HCT116 (cell line): ENCODE results near the gene CIZ1. TPM values are rescaled to one million over a fixed set of nuclear protein-coding genes. Genes with fewer than 3 reads are reported as not detected.

Source experiments
- ATAC-seq: fragments of 200-7000 bp; cut with Tn5 transposase; 2 replicates; pipeline ENCODE4 v1.9.1; 2020; ENCODE audit warnings: mild to moderate bottlenecking, moderate library complexity
- BruUV-seq: library from RNA; stranded (reverse); fragments of 400-500 nt; replicated peaks from 2 replicates; lab custom pipeline; 2021; lab: Mats Ljungman, UMichigan
- CTCF ChIA-PET: fragments of 300-600 bp; sonication (Branson Sonifier 250); formaldehyde crosslinking; loops from one replicate; lab custom pipeline; 2021; ENCODE audit warnings: antibody characterized with exemption; lab: Charles Lee
- POLR2A ChIA-PET: fragments of 300-600, 350-600 bp; sonication (Branson Sonifier 250); formaldehyde crosslinking; loops from one replicate; lab custom pipeline; 2021; ENCODE audit warnings: antibody characterized with exemption; lab: Charles Lee
- RAD21 ChIA-PET, 2 experiments: fragments of 300-600 bp; sonication (Branson Sonifier 250); formaldehyde crosslinking; loops; one replicate each; lab custom pipeline; 2023; ENCODE audit warnings: low total read pairs in 2 of 2; ENCODE audit not compliant: uncharacterized antibody in 2 of 2, unreplicated experiment in 2 of 2, low non-redundant PET in 1 of 2; lab: Charles Lee
- DNase-seq: peaks from one replicate; pipeline ENCODE4 v3.0.0-alpha.2; 2010; ENCODE audit warnings: low read depth, low spot score
- H2AFZ ChIP-seq: fragments of 200-600 bp; shearing (Covaris generic), sonication (generic); 2 replicates; pipeline ENCODE4 v1.6.1; 2017; ENCODE audit warnings: low read depth, mixed run types, mixed read lengths, antibody characterized with exemption, low read length; ENCODE audit not compliant: poor library complexity, severe bottlenecking
- H3K27ac ChIP-seq: 2 replicates; pipeline ENCODE4 v1.5.1; 2012; ENCODE audit warnings: low read depth, low read length
- H3K27me3 ChIP-seq: fragments of 200-600 bp; sonication (generic); 2 replicates; pipeline ENCODE4 v1.6.1; 2016; ENCODE audit warnings: mixed run types, low read length, mixed read lengths; ENCODE audit not compliant: insufficient read depth
- H3K36me3 ChIP-seq, 2 experiments: fragments of 200-500 bp in 1 of 2; fragments of 200-600 bp in 1 of 2; sonication (Bioruptor generic) in 1 of 2; sonication (generic) in 1 of 2; 2 replicates each; pipeline versions ENCODE4 v1.5.1 to v1.6.1; 2014 to 2016; ENCODE audit warnings: low read length in 2 of 2, inconsistent platforms in 1 of 2, mixed read lengths in 1 of 2, mixed run types in 1 of 2; ENCODE audit not compliant: insufficient read depth in 2 of 2, control insufficient read depth in 1 of 2
- H3K4me1 ChIP-seq, 2 experiments: fragments of 200-600 bp in 1 of 2; sonication (generic) in 1 of 2; 2 replicates each; pipeline versions ENCODE4 v1.5.1 to v1.6.1; 2012 to 2017; ENCODE audit warnings: low read length in 2 of 2, inconsistent platforms in 1 of 2, mild to moderate bottlenecking in 1 of 2, mixed read lengths in 1 of 2, mixed run types in 1 of 2, moderate library complexity in 1 of 2; ENCODE audit not compliant: insufficient read depth in 2 of 2, control insufficient read depth in 1 of 2
- H3K4me2 ChIP-seq: fragments of 200-600 bp; sonication (generic); 2 replicates; pipeline ENCODE4 v1.6.1; 2017; ENCODE audit warnings: mixed run types, low read length, mixed read lengths
- H3K4me3 ChIP-seq, 2 experiments: fragments of 200-600 bp in 1 of 2; sonication (generic) in 1 of 2; replicated peaks in 1 of 2; 2 replicates each; pipeline ENCODE4 v1.5.1; 2011 to 2016; ENCODE audit warnings: low read length in 2 of 2, control low read depth in 1 of 2, low read depth in 1 of 2, mild to moderate bottlenecking in 1 of 2, mixed read lengths in 1 of 2, mixed run types in 1 of 2
- H3K79me2 ChIP-seq: fragments of 200-600 bp; sonication (generic); 2 replicates; pipeline ENCODE4 v1.6.1; 2017; ENCODE audit warnings: mild to moderate bottlenecking, mixed run types, low read length, moderate library complexity, mixed read lengths; ENCODE audit not compliant: insufficient read depth
- H3K9ac ChIP-seq: fragments of 200-600 bp; sonication (generic); 2 replicates; pipeline ENCODE4 v1.6.1; 2016; ENCODE audit warnings: low read length, mixed read lengths
- H3K9me2 ChIP-seq: fragments of 200-600 bp; sonication (generic), shearing (Covaris generic); 2 replicates; pipeline ENCODE4 v1.6.1; 2017; ENCODE audit warnings: mixed run types, mild to moderate bottlenecking, moderate library complexity; ENCODE audit not compliant: insufficient read depth
- H3K9me3 ChIP-seq, 2 experiments: fragments of 200-500 bp in 1 of 2; fragments of 200-600 bp in 1 of 2; sonication (Bioruptor generic) in 1 of 2; sonication (generic) in 1 of 2; 2 replicates each; pipeline ENCODE4 v1.6.1; 2014 to 2017; ENCODE audit warnings: low read length in 2 of 2, mixed read lengths in 2 of 2, inconsistent platforms in 1 of 2, low read depth in 1 of 2, mild to moderate bottlenecking in 1 of 2, mixed run types in 1 of 2, moderate library complexity in 1 of 2; ENCODE audit not compliant: control insufficient read depth in 1 of 2, insufficient read depth in 1 of 2
- H4K20me1 ChIP-seq: fragments of 200-600 bp; sonication (generic), shearing (Covaris generic); 2 replicates; pipeline ENCODE4 v1.6.1; 2017; ENCODE audit warnings: mixed run types, mild to moderate bottlenecking, moderate library complexity; ENCODE audit not compliant: insufficient read depth
- ATF3 ChIP-seq: IDR thresholded peaks from 2 replicates; pipeline ENCODE4 v1.6.1; 2012
- EZH2 ChIP-seq: fragments of 200-600 bp; sonication (generic); IDR thresholded peaks from 2 replicates; pipeline ENCODE4 v1.6.1; 2017; ENCODE audit warnings: antibody characterized with exemption, mixed run types
- JUND ChIP-seq: IDR thresholded peaks from 2 replicates; pipeline ENCODE4 v1.6.1; 2012
- POLR2AphosphoS5 ChIP-seq: IDR thresholded peaks from 2 replicates; pipeline ENCODE4 v1.6.1; 2011; ENCODE audit warnings: mild to moderate bottlenecking, low read depth, low read length, moderate library complexity
- SIN3A ChIP-seq: IDR thresholded peaks from 2 replicates; pipeline ENCODE4 v1.6.1; 2012; ENCODE audit warnings: low read depth
- TCF7L2 ChIP-seq: IDR thresholded peaks from 2 replicates; pipeline ENCODE4 v1.7.0; 2011; ENCODE audit warnings: borderline replicate concordance, inconsistent platforms; ENCODE audit not compliant: insufficient read depth, insufficient read length; ENCODE audit errors: extremely low read depth
- YY1 ChIP-seq: IDR thresholded peaks from 2 replicates; pipeline ENCODE4 v1.6.1; 2011; ENCODE audit warnings: low read length, low read depth, moderate library complexity, mild to moderate bottlenecking; ENCODE audit not compliant: insufficient replicate concordance; ENCODE audit errors: extremely low read depth
- ZNF274 ChIP-seq: fragments of 200-500 bp; sonication (Bioruptor generic); IDR thresholded peaks from 2 replicates; pipeline ENCODE4 v1.6.1; 2014; ENCODE audit warnings: mild to moderate bottlenecking, low read depth, low read length, inconsistent platforms
- intact Hi-C: fragments of 100-400 bp; cut with micrococcal nuclease; formaldehyde crosslinking; loops from 2 replicates; pipeline ENCODE4 v1.10.0; 2022
- total RNA-seq: library from RNA; stranded (reverse); gene quantifications from one replicate; pipeline ENCODE4 v1.2.1, GENCODE V29; 2021; ENCODE audit not compliant: unreplicated experiment

The CIZ1 gene
- total RNA-seq, 1 experiment from 2014 or later, result 144 TPM

DNA sequence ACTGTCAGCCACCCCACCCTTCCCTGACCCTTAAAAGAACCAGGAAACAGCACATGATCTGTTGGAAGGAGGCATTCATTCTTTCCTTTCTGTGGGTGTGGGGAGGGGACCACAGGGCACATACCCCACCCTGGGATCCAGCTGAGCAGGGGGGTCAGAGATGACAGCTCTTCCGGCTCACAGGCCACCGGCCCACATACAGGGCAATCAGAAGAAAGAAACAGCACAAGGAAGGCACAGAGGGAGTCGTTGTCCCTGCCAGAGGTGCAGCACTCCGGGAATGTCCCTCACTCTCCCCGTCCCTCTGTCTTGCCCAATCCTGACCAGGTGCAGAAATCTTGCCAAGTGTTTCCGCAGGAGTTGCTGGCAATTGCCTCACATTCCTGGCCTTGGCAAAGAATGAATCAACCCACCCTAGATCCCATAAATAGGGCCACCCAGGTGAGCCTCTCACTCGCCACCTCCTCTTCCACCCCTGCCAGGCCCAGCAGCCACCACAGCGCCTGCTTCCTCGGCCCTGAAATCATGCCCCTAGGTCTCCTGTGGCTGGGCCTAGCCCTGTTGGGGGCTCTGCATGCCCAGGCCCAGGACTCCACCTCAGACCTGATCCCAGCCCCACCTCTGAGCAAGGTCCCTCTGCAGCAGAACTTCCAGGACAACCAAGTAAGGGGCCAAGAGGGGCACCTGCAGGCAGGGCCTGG is 42.2 kb downstream of the CIZ1 start, which contains the start of gene LCN2:
LCN2 (plus strand) TSS at position 453 of the 701 bp plus-strand sequence; CDS start at position 526, 73 bp downstream.
- TF ChIP-seq EZH2 (no peak), YY1 (no peak), POLR2AphosphoS5 (peak; percentile 88), SIN3A (no peak), ZNF274 (no peak), ATF3 (no peak)
- Histone ChIP-seq H3K9me3 (no peaks in the 10 kb centered on the region), H3K4me1 (peaks cover 10 to 29% of the 10 kb centered on the region in 2 experiments), H4K20me1 (no peaks in the 10 kb centered on the region), H2AFZ (no peak within 1 kb of the TSS), H3K9me2 (no peaks in the 10 kb centered on the region), H3K36me3 (no peaks in the 10 kb centered on the region), H3K4me2 (peak within 1 kb of the TSS; percentile 49), H3K27me3 (no peaks in the 10 kb centered on the region), H3K27ac (peak within 1 kb of the TSS; percentile 33; the same call in 1 of the 2 replicates), H3K9ac (peak within 1 kb of the TSS; percentile 25), H3K79me2 (no peaks in the 10 kb centered on the region), H3K4me3 (peak within 1 kb of the TSS in 1 of 2 experiments; percentile 3; a peak in 2 of 4 replicates)
- DNase-seq (peak; percentile 48), ATAC-seq (no peak)
- BruUV-seq, result no TSS peak
- intact Hi-C loops, result no loop called here
- POLR2A ChIA-PET, result no interaction called here
- RAD21 ChIA-PET, result no interaction called here
- CTCF ChIA-PET, result no interaction called here

- Histone ChIP-seq H2AFZ (no peak overlapping the region), H3K79me2 (no peaks in the 10 kb centered on the region), H3K4me3 (no peak overlapping the region), H3K9ac (peak overlapping the region; percentile 25), H3K4me2 (peak overlapping the region; percentile 49), H4K20me1 (no peaks in the 10 kb centered on the region), H3K4me1 (peaks cover 10 to 32% of the 10 kb centered on the region in 2 experiments), H3K9me3 (no peaks in the 10 kb centered on the region), H3K9me2 (no peaks in the 10 kb centered on the region), H3K27me3 (no peaks in the 10 kb centered on the region), H3K36me3 (no peaks in the 10 kb centered on the region), H3K27ac (peak overlapping the region; percentile 33; the same call in 1 of the 2 replicates)
- TF ChIP-seq JUND (no peak), TCF7L2 (no peak), SIN3A (no peak)
- POLR2A ChIA-PET, result no interaction called here
- CTCF ChIA-PET, result no interaction called here
- DNase-seq (no peak), ATAC-seq (no peak)
- no TSS peak for BruUV-seq
- intact Hi-C loops, result no loop called here
- RAD21 ChIA-PET, result no interaction called here
These were observed 42.8 kb downstream of the CIZ1 start for GRCh38 chr9:128148509-128149000.
